Measurements from ENCODE around the gene WFS1. TPM values are rescaled to one million over a fixed set of nuclear protein-coding genes. Genes with fewer than 3 reads are reported as not detected.

The WFS1 gene
- total and polyA plus RNA-seq, 2 of the 4 experiments (the other 2 are of a cell fraction) = 9.7 to 42.4 TPM

DNA sequence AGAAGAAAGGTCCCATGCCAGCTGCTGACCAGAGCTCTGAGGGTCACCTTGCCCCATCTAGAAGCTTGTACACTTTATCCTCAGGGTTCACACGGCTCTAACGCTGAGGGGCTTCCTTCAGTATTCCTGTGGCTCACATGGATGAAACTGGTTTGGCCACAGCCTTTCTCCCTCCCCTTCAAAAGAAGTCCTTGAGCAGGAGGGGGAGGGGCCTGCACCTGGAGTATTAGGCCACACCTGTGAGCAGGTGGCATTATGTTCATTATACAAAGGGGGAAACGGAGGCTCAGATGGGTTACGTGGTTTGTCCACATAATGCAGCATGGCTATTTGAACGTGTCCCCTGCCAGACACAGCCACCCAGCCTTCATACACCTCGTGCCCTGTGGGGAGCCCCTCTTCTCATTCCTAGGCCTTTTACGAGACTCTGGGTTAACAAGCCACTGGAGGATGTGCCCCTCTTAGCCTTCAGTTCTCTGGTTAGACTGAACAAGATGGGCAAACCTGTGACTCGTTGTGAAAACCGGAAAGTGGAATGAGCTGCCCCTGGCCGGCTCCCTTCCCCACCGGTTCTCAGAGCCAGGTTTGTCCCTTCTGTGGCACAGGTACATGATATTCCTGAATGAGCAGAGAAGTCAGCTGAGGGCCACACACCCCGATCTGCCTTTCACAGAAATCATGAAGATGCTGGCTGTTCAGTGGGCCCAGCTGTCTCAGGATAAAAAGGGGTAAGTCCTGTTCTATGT is 42.1 kb upstream of the WFS1 start:
- ATAC-seq (ENCODE audit: low read depth) = no peak

More for the DNA sequence above, 42.1 kb upstream of the WFS1 start:
- Histone ChIP-seq H2BK5ac (ENCODE audit: low read depth, low read length, poor library complexity, severe bottlenecking) (no peak overlapping the region), H4K8ac (ENCODE audit: low read depth in 2 of 2, low read length in 2 of 2) (no peak overlapping the region), H2AFZ (replicated peaks; ENCODE audit: low read length, poor library complexity) (peak overlapping the region; percentile 43), H2BK20ac (ENCODE audit: low read depth, low read length) (no peak overlapping the region), H3K27ac (ENCODE audit: insufficient read depth, low read length) (no peak overlapping the region), H3K9me3 (ENCODE audit: control insufficient read depth, insufficient read depth, low read length) (peaks cover under 1% of the 10 kb centered on the region; the same call in 1 of the 2 replicates), H4K5ac (ENCODE audit: low read depth, low read length) (no peak overlapping the region), H3K27me3 (ENCODE audit: control insufficient read depth, insufficient read depth, low read length) (peaks cover 3% of the 10 kb centered on the region; the same call in 1 of the 2 replicates), H3K9me1 (ENCODE audit: insufficient read depth, low read length) (no peaks in the 10 kb centered on the region), H3K36me3 (ENCODE audit: control insufficient read depth, insufficient read depth, low read length) (no peaks in the 10 kb centered on the region), H3K23ac (ENCODE audit: low read depth, low read length) (no peak overlapping the region), H2AK5ac (ENCODE audit: low read depth, low read length) (no peak overlapping the region), H3K4me2 (ENCODE audit: low read depth, low read length) (no peak overlapping the region), H4K20me1 (ENCODE audit: insufficient read depth, low read length) (no peaks in the 10 kb centered on the region), H3K4me1 (ENCODE audit: control insufficient read depth, insufficient read depth, low read length) (no peaks in the 10 kb centered on the region), H4K91ac (ENCODE audit: insufficient read depth, low read depth, low read length) (no peak overlapping the region), H3K79me1 (ENCODE audit: low read depth in 1 of 2, low read length in 2 of 2) (no peaks in the 10 kb centered on the region), H3K4me3 (ENCODE audit: insufficient read depth, low read depth, low read length) (no peak overlapping the region), H3K9ac (ENCODE audit: low read depth, low read length) (no peak overlapping the region), H2AK9ac (replicated peaks; ENCODE audit: low read depth, low read length, poor library complexity) (no peak overlapping the region), H2BK15ac (ENCODE audit: low read depth, low read length) (no peak overlapping the region), H3K18ac (ENCODE audit: low read depth, low read length) (no peak overlapping the region), H3K14ac (replicated peaks; ENCODE audit: low read depth, low read length) (no peak overlapping the region), H3K56ac (ENCODE audit: extremely low read depth, insufficient read depth, low read length) (no peak overlapping the region), H2BK120ac (ENCODE audit: low read depth, low read length) (no peak overlapping the region), H3K4ac (ENCODE audit: low read depth, low read length) (no peak overlapping the region)
- dilution Hi-C loops (cut with HindIII; ENCODE audit: low sequenced_read_pairs, unreplicated experiment) = no loop called here
- intact Hi-C loops (cut with micrococcal nuclease) = no loop called here
- DNase-seq = no peak
- TF ChIP-seq MAZ (IDR thresholded peaks at IDR 0.05; ENCODE audit: borderline replicate concordance, low read depth, low read length) (no peak), POLR2A (IDR thresholded peaks at IDR 0.05; ENCODE audit: low read depth, low read length) (no peak), FOS (IDR thresholded peaks at IDR 0.05; ENCODE audit: low read depth, low read length) (no peak), RFX5 (IDR thresholded peaks at IDR 0.05; ENCODE audit: low read depth, low read length) (no peak)
- TF ChIP-seq, protein P1, sequence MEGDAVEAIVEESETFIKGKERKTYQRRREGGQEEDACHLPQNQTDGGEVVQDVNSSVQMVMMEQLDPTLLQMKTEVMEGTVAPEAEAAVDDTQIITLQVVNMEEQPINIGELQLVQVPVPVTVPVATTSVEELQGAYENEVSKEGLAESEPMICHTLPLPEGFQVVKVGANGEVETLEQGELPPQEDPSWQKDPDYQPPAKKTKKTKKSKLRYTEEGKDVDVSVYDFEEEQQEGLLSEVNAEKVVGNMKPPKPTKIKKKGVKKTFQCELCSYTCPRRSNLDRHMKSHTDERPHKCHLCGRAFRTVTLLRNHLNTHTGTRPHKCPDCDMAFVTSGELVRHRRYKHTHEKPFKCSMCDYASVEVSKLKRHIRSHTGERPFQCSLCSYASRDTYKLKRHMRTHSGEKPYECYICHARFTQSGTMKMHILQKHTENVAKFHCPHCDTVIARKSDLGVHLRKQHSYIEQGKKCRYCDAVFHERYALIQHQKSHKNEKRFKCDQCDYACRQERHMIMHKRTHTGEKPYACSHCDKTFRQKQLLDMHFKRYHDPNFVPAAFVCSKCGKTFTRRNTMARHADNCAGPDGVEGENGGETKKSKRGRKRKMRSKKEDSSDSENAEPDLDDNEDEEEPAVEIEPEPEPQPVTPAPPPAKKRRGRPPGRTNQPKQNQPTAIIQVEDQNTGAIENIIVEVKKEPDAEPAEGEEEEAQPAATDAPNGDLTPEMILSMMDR (conservative IDR thresholded peaks at IDR 0.05; ENCODE audit: low read depth, low read length) = no peak
- ChIA-PET CTCF (no interaction called here), POLR2A (ENCODE audit: unreplicated experiment) (no interaction called here)
- WGBS, 2 experiments (ENCODE audit: extremely low coverage in 2 of 2, insufficient read length in 1 of 2) = no CpG with 5 or more reads among the region's 12 CpGs
- in situ Hi-C loops (cut with MboI; ENCODE audit: low sequenced_read_pairs) = no loop called here
- BruUV-seq (replicated peaks) = no TSS peak

Measured in IMR-90 (cell line).